Measurements from ENCODE around the gene PIK3AP1. TPM values are rescaled to one million over a fixed set of nuclear protein-coding genes. Genes with fewer than 3 reads are reported as not detected.
"Not testable (repeated sequence)": the region's sequence is repeated elsewhere in the genome, so short reads cannot be mapped to it uniquely, and the experiment has no call there.

The PIK3AP1 gene
- total RNA-seq, 1 experiment from 2014 or later = 0.32 TPM

GRCh38 chr10:96584035-96584434, 136.3 kb downstream of the PIK3AP1 start:
- no peak for DNase-seq (ENCODE audit: low read depth, low spot score)
- in situ Hi-C loops (cut with HindIII; ENCODE audit: low pct_unique_long_range_greater_than_20kb, low sequenced_read_pairs) = no loop called here

DNA sequence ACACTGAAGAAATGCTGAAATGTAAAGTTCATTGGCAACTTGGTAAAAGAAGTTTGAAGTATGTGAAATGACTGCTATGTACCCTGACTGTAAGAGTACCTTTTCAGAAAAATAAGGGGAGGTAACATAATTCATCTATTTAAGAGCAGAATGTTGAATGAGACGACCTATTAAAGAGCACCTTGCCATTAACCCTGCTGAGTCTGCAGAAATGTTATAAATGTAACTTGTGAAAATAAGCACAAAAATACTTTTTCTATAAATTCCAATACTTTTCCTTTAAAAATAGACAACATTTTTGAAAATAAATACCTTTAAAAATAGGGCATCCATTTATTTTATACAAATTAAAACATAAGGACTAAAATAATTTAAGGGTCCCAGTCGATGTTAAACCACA, 141.2 kb downstream of the PIK3AP1 start:
- no peak for DNase-seq (ENCODE audit: low read depth, low spot score)
- in situ Hi-C loops (cut with HindIII; ENCODE audit: low pct_unique_long_range_greater_than_20kb, low sequenced_read_pairs) = no loop called here

DNA sequence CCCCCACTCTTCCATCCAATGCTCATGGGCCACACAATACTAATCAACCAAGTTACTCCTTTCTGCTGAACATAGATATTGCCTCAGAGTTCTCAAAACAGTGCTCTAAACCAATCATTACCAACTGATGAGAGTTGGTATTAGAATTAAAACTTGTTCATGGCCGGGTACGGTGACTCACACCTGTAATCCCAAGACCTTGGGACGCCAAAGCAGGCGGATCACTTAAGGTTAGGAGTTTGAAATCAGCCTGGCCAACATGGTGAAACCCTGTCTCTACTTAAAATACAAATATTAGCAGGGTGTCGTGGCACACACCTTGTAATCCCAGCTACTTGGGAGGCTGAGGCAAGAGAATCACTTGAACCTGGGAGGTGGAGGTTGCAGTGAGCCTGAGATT, 141.7 kb downstream of the PIK3AP1 start:
- in situ Hi-C loops (cut with HindIII; ENCODE audit: low pct_unique_long_range_greater_than_20kb, low sequenced_read_pairs) = no loop called here
- DNase-seq (ENCODE audit: low read depth, low spot score) = no peak

DNA sequence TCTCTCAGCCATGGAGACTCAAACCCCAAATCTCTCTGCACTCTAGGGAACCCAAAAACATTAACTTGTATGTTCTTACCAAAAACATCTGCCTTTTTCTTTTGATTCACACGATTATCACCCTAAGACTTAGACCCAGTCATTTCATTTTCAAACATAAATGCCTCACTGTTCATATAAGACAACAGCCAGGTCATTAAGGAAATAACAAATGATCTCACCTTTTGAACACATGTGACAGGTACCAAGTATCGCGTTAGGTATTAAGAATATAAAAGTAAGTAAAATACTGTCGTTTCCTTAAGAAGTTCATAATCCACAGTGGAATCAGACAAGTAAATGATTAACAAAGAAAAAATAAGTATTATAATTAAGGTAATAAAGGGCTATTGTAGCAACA, 142.3 kb downstream of the PIK3AP1 start:
- no peak for DNase-seq (ENCODE audit: low read depth, low spot score)
- in situ Hi-C loops (cut with HindIII; ENCODE audit: low pct_unique_long_range_greater_than_20kb, low sequenced_read_pairs) = no loop called here

DNA sequence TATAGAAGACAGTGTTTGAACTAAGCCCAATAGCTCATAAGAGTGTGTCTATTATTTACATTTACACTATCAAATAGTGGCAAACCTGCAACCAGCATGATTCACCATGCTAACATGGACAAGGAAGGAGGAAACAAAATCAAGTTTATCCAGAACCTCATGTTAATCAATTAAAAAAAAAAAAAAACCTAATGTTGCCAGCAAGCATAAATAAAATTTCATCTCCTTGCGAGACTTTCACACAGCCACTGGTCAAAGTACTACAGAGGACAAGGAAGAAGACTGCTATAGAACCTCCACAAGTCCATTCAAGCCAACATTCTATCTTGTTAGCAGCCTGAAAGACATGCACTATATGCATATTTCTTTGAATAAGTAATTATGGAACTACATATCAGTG, 143.2 kb downstream of the PIK3AP1 start:
- in situ Hi-C loops (cut with HindIII; ENCODE audit: low pct_unique_long_range_greater_than_20kb, low sequenced_read_pairs) = no loop called here
- no peak for DNase-seq (ENCODE audit: low read depth, low spot score)

DNA sequence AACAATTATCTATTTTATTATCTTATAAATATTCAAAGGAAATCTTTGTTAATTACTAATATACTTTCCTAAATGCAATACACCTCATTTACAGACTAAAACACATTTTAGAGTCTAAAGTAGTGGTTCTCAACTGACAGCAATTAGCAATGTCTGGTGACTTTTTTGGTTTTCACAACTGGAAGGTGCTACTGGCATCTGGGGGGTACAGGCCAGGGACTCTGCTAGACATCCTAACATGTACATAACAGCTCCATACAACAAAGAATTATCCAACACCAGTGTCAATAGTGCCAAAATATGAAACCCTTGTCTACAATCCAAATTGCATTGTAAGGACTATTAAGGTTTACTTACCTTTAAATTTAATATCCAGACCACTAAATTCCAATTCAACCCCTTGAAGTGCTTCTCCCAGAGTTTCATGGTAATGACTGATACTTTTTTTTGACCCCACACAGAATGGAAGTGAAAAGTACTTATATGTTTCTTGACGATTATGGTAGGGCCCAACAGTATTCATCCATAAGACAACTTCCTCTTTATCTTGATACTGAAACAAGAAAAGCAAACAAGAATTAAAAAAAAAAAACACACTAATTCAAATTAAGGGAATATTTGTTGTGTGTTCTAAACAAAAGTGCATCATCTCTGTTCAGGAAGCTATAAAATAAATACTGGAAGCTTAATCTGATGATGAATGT, 143.9 kb downstream of the PIK3AP1 start:
- in situ Hi-C loops (cut with HindIII; ENCODE audit: low pct_unique_long_range_greater_than_20kb, low sequenced_read_pairs) = no loop called here
- no peak for DNase-seq (ENCODE audit: low read depth, low spot score)

DNA sequence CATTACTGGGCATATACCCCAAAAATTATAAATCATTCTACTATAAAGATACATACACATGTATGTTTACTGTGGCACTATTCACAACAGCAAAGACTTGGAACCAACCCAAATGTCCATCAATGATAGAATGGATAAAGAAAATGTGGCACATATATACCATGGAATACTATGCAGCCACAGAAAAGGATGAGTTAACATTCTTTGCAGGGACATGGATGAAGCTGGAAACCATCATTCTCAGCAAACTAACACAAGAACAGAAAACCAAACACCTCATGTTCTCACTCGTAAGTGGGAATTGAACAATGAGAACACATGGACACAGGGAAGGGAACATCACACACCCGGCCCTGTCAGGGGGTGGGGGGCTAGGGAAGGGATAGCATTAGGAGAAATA, 145.8 kb downstream of the PIK3AP1 start:
- DNase-seq (ENCODE audit: low read depth, low spot score); in situ Hi-C loops (cut with HindIII; ENCODE audit: low pct_unique_long_range_greater_than_20kb, low sequenced_read_pairs): not testable (repeated sequence)

DNA sequence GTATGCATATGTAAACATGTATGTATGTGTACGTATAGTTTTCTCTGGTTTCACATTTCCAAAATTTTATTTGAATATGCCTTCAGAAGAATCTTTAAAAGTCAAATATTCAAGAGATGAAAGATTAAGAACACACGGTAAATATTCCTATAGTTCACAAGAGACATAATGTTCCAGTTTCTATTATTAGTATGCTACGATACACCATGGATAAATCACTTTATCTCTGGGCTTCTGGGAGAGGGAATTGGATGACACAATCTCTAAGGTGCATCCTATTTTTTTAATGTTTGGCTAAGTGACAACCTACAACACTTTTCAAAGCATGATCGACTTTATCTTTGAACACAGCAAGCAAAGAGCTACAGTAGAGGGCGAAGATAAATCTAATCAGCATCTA, 147.3 kb downstream of the PIK3AP1 start:
- no peak for DNase-seq (ENCODE audit: low read depth, low spot score)
- in situ Hi-C loops (cut with HindIII; ENCODE audit: low pct_unique_long_range_greater_than_20kb, low sequenced_read_pairs) = no loop called here

- in situ Hi-C loops (cut with HindIII; ENCODE audit: low pct_unique_long_range_greater_than_20kb, low sequenced_read_pairs) = no loop called here
- no peak for DNase-seq (ENCODE audit: low read depth, low spot score)
These were observed 149.0 kb downstream of the PIK3AP1 start for GRCh38 chr10:96570983-96571964.

- DNase-seq (ENCODE audit: low read depth, low spot score) = no peak
- in situ Hi-C loops (cut with HindIII; ENCODE audit: low pct_unique_long_range_greater_than_20kb, low sequenced_read_pairs) = no loop called here
These were observed 149.8 kb downstream of the PIK3AP1 start for GRCh38 chr10:96570511-96570910.

DNA sequence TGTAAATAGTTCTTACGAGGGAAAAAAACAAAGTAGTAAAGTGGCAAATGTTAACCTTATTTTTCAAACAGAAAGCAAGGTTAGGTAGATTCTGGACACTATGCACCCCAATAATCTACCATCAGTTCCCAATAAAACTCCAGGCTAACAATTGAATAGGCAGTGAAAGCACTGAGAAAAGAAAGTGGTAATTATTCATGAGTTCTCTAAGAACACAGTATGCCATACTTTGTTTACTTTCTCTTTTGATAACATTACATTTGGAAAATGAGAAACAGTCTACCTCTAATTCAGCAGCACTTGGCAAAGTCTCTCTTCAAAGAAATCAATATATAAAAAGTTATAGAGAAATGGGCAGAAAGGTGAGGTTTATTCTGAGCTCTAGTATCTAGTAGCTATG, 151.9 kb downstream of the PIK3AP1 start:
- in situ Hi-C loops (cut with HindIII; ENCODE audit: low pct_unique_long_range_greater_than_20kb, low sequenced_read_pairs) = no loop called here
- DNase-seq (ENCODE audit: low read depth, low spot score) = no peak

DNA sequence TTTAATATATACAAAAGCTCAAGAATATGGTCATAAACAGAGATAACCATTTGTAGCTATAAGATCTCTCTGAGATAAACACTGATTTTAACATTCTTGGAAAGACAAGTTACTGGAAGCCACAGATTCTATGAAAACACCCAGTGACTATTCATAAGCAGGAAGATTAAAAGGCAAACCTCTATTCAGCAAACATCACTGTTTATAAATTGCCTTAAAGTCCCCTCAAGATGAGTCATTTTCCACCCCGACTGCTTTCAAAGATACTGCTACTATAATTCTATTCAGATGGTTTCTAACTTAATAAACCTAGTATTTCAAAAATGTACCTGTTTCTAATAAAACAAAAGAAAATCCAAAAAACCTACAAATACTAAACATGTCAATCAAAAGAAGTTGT, 154.5 kb downstream of the PIK3AP1 start:
- in situ Hi-C loops (cut with HindIII; ENCODE audit: low pct_unique_long_range_greater_than_20kb, low sequenced_read_pairs) = no loop called here
- peak; percentile 2 for DNase-seq (ENCODE audit: low read depth, low spot score)

DNA sequence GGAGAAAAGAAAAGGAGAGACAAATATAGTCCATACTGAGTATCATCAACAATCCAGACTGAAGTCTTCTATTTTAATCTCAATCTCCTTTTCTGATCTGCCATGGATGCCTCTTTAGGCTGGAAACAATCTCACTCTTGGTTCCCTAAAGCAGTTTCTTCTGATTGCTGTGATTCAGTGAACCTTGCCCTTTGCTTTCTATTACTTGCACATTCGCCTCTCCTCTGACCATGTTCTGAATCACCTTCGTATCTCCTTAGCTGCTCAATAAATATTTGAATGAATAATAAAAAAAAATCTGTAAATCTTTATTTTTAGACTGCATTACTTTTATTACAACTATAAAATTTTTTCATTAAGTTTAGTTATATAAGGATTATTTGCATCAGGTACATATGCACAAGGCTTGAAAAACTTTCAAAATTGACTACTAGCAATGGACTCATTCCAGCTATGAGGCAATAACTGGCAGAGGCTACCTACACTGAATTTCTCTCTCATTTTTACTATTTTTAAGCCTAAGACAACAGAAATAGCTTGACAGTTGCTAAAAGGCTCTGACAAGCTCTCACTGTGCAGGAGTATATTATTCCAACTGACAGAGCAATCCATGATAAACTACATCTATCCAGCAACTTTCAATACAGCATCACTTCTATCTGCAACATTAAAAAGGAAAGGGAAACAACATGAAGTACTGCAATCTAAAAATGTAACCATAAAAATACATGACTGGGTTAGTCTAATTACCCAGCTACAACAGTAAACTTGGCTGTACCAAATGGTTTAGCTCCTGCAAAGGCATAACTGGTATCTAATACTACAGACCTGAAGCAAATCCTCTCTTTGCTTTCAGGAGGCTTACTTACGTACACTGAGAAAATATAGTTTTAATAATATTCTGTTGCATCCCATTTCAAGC, 159.1 kb downstream of the PIK3AP1 start:
- in situ Hi-C loops (cut with HindIII; ENCODE audit: low pct_unique_long_range_greater_than_20kb, low sequenced_read_pairs) = no loop called here
- no peak for DNase-seq (ENCODE audit: low read depth, low spot score)

GRCh38 chr10:96560489-96560888, 159.8 kb downstream of the PIK3AP1 start:
- DNase-seq (ENCODE audit: low read depth, low spot score) = no peak
- in situ Hi-C loops (cut with HindIII; ENCODE audit: low pct_unique_long_range_greater_than_20kb, low sequenced_read_pairs) = no loop called here

DNA sequence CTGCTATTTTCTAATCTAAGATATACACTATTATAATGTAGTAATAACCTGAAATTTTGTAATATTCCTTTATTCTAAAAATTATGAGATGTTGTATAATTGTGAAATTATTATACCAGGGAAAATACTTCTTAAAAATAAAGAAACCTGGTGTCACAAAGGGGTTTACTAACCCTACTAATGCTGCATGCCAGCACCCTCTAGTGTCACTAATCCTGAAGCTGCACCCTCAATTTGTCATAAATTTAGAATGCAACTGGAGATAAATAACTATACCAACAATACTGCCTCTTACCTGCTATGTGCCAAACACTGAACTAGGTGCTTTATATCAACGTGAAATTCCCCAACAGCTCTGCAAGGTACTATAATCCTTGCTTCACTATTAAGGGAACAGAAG, 164.3 kb downstream of the PIK3AP1 start:
- peak; percentile 19 for DNase-seq (ENCODE audit: low read depth, low spot score)
- in situ Hi-C loops (cut with HindIII; ENCODE audit: low pct_unique_long_range_greater_than_20kb, low sequenced_read_pairs) = no loop called here

- in situ Hi-C loops (cut with HindIII; ENCODE audit: low pct_unique_long_range_greater_than_20kb, low sequenced_read_pairs) = no loop called here
These were observed 165.0 kb downstream of the PIK3AP1 start for GRCh38 chr10:96555330-96555729.

DNA sequence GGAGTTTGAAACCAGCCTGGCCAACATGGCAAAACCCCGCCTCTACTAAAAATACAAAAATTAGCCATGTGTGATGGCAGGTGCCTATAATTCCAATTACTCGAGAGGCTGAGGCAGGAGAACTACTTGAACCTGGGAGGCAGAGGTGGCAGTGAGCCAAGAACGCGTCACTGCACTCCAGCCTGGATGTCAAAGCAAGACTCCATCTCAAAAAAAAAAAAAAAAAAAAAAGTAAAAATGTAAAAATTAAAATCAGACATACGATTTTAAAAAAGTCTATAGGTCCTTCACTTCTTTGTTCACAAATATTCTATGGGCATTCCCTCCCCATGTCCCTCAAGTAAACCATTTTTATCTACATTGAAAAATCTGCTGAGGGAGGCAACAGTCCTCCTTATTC, 171.7 kb downstream of the PIK3AP1 start:
- no peak for DNase-seq (ENCODE audit: low read depth, low spot score)
- in situ Hi-C loops (cut with HindIII; ENCODE audit: low pct_unique_long_range_greater_than_20kb, low sequenced_read_pairs) = no loop called here

More at GRCh38 chr10:96555330-96555729, 165.0 kb downstream of the PIK3AP1 start:
- no peak for DNase-seq (ENCODE audit: low read depth, low spot score)

- DNase-seq (ENCODE audit: low read depth, low spot score); in situ Hi-C loops (cut with HindIII; ENCODE audit: low pct_unique_long_range_greater_than_20kb, low sequenced_read_pairs): not testable (repeated sequence)
These were observed 174.8 kb downstream of the PIK3AP1 start for GRCh38 chr10:96545558-96545957.
